AG04450 (cell line): ENCODE data around the gene SLC24A4. TPM values are rescaled to one million over a fixed set of nuclear protein-coding genes. Genes with fewer than 3 reads are reported as not detected.

Source experiments
- CTCF ChIA-PET: fragments of 300-600, 350-600 bp; formaldehyde crosslinking; extraction: SDS; loops from one replicate; lab custom pipeline; 2022; ENCODE audit warnings: antibody characterized with exemption, inconsistent platforms; lab: Charles Lee
- POLR2A ChIA-PET: fragments of 350-600 bp; formaldehyde crosslinking; extraction: SDS; loops from one replicate; lab custom pipeline; 2021; ENCODE audit warnings: antibody characterized with exemption, inconsistent platforms; lab: Yijun Ruan, JAX
- DNase-seq: peaks from one replicate; pipeline ENCODE4 v3.0.0-alpha.2; 2011; ENCODE audit warnings: low read depth, low spot score
- H3K27ac ChIP-seq: one replicate; pipeline ENCODE4 v1.5.1; 2012; ENCODE audit warnings: low read depth, low read length, control low read depth
- H3K27me3 ChIP-seq: one replicate; pipeline ENCODE4 v1.6.0; 2012; ENCODE audit warnings: low read length; ENCODE audit not compliant: control insufficient read depth, insufficient read depth
- H3K4me3 ChIP-seq: 2 replicates; pipeline ENCODE4 v1.5.1; 2011; ENCODE audit warnings: mild to moderate bottlenecking, low read depth, low read length, control low read depth
- H3K9me3 ChIP-seq: 2 replicates; pipeline ENCODE4 v1.5.1; 2012; ENCODE audit warnings: low read length; ENCODE audit not compliant: control insufficient read depth, insufficient read depth
- polyA plus RNA-seq: library from polyadenylated mRNA; depleted of rRNA; stranded (reverse); fragments of >200 nt; gene quantifications from 2 replicates; pipeline ENCODE4 v1.2.3, GENCODE V29; 2011; rRNA removed
- TF ChIP-seq, protein P1 (sequence below): IDR thresholded peaks from 2 replicates; pipeline ENCODE4 v1.5.1; 2011; ENCODE audit warnings: low read depth, low read length, control low read depth, inconsistent platforms

The SLC24A4 gene
- polyA plus RNA-seq, 1 experiment, result not detected

DNA sequence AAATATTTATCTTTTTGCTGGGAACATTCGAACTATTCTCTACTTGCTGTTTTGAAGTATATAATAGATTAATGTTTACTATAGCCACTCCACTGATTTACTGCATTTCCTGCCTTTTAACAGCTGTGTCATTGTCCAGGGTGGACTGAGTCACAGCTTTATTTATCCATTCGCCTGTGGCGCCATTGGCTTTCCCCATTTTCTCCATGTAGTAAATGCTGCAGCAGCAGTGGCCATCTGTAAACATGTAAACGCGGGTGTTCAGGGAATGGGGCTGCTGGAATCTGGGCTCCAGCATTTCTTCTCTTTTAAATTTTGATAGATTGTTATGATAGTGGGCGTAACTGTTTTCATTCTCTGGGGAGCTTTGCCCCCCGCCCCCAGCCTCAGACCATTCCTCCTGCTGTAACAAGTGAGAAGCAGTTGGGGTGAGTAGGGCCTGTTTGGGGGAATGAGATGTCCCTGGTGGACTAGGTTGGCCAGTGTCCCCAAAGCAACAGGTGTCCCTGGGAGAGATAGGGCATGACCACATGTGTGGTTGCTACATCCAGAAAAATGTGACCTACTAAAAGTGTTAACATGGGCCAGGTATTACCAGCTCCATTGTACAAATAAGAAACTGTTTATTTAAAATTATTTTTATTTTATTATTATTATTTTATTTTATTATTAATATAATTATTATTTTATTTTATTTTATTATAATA lies 223.5 kb downstream of the SLC24A4 start:
- ChIA-PET POLR2A (interaction anchor here (1.3 kb wide), 1 partner anchor 39 kb away, joined by 3 read pairs; no protein-coding TSS in a partner anchor), CTCF (no interaction called here)
- Histone ChIP-seq H3K4me3 (no peak overlapping the region), H3K27ac (peak overlapping the region; percentile 52), H3K27me3 (no peaks in the 10 kb centered on the region), H3K9me3 (no peaks in the 10 kb centered on the region)
- TF ChIP-seq, protein P1, sequence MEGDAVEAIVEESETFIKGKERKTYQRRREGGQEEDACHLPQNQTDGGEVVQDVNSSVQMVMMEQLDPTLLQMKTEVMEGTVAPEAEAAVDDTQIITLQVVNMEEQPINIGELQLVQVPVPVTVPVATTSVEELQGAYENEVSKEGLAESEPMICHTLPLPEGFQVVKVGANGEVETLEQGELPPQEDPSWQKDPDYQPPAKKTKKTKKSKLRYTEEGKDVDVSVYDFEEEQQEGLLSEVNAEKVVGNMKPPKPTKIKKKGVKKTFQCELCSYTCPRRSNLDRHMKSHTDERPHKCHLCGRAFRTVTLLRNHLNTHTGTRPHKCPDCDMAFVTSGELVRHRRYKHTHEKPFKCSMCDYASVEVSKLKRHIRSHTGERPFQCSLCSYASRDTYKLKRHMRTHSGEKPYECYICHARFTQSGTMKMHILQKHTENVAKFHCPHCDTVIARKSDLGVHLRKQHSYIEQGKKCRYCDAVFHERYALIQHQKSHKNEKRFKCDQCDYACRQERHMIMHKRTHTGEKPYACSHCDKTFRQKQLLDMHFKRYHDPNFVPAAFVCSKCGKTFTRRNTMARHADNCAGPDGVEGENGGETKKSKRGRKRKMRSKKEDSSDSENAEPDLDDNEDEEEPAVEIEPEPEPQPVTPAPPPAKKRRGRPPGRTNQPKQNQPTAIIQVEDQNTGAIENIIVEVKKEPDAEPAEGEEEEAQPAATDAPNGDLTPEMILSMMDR, result 0 out of 2 replicates have a peak, but pooled peaks have one; percentile 1
- peak; percentile 42 for DNase-seq

DNA sequence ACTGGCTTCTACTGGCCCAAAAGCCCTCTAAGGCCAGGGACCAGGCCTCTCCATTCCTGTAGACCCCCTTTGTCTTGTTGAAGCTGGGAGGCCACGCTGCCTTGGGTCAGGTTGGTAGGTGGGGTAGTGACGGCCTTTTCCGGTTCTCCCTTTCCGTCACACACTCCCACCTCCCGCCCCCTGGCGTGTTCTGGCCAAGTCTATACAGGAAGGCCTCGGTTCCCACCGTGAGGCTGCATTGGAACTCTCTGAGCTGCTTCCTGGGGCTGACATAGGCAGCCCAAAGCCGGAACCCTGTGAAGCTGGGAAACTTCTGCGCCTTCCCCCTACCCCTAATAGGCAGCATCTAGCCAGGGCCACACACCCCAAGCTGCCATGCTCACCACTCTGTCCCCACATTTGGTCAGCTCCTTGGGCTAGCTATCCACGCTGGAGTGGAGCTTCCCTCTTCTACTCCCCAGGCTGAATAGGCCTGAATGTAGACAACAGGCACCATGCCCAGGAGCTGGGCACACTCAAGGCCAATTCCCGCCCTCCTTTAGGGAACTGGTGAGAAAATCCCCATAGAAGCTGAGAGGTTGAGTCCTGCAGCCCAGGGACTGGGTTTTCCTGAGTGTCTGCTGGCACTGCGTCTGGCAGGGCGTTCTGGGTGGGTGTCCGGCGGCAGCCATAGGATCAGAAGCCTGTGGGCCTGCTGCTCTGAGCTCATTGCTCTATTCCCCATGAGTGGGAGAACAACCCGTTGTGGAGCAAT lies 226.3 kb downstream of the SLC24A4 start:
- Histone ChIP-seq H3K9me3 (no peaks in the 10 kb centered on the region), H3K27me3 (no peaks in the 10 kb centered on the region), H3K27ac (no peak overlapping the region), H3K4me3 (no peak overlapping the region)
- CTCF ChIA-PET, result interaction anchor here (1.0 kb wide), 1 partner anchor 132 kb away, joined by 4 read pairs; no protein-coding TSS in a partner anchor
- TF ChIP-seq, protein P1, result no peak
- no peak for DNase-seq
- POLR2A ChIA-PET, result no interaction called here

GRCh38 chr14:92549859-92550230 lies 226.9 kb downstream of the SLC24A4 start:
- TF ChIP-seq, protein P1, result no peak
- POLR2A ChIA-PET, result no interaction called here
- Histone ChIP-seq H3K27ac (no peak overlapping the region), H3K27me3 (no peaks in the 10 kb centered on the region), H3K9me3 (no peaks in the 10 kb centered on the region), H3K4me3 (no peak overlapping the region)
- CTCF ChIA-PET, result interaction anchor here (1.0 kb wide), 1 partner anchor 132 kb away, joined by 4 read pairs; no protein-coding TSS in a partner anchor
- DNase-seq, result no peak

Other genes with a start within 250 kb of the SLC24A4 start
- gene ATXN3, start 216.6 kb upstream of the SLC24A4 start, polyA plus RNA-seq, result 28.9 and 38.2 TPM in 2 replicates
- 345 and 448 TPM in 2 replicates for gene NDUFB1, start 201.5 kb upstream of the SLC24A4 start, polyA plus RNA-seq
- gene CPSF2, start 201.2 kb upstream of the SLC24A4 start, polyA plus RNA-seq, result 45.5 and 55.3 TPM in 2 replicates
- gene RIN3, start 190.6 kb downstream of the SLC24A4 start, polyA plus RNA-seq, result 3.7 and 5.6 TPM in 2 replicates